ENCODE measurements around the gene DGKD.
A peak's percentile ranks its signal among the peaks of the same experiment; 100 is the strongest.

Gene DGKD

GRCh38 chr2:233353769-233354499, at the start of gene DGKD:
TSS of gene DGKD (plus strand) at chr2:233354494. CDS start at chr2:233354519, 25 bp downstream.
- Mint-ChIP-seq H3K27ac (peak within 1 kb of the TSS; percentile 90), H3K4me1 (peaks cover 82% of the 10 kb centered on the region), H3K36me3 (ENCODE audit: low read depth) (peaks cover 36% of the 10 kb centered on the region), H3K4me3 (peak within 1 kb of the TSS; percentile 87), H3K9me3 (no peaks in the 10 kb centered on the region), H3K27me3 (no peaks in the 10 kb centered on the region)
- DNase-seq (peak; percentile 80), ATAC-seq (peak; percentile 44)

GRCh38 chr2:233307565-233307964, 46.7 kb upstream of the DGKD start, which contains the start of gene SAG:
TSS of gene SAG (plus strand) at chr2:233307816. CDS start at chr2:233309190, 1,374 bp downstream.
- Mint-ChIP-seq H3K27me3 (no peaks in the 10 kb centered on the region), H3K9me3 (no peaks in the 10 kb centered on the region), H3K36me3 (ENCODE audit: low read depth) (no peaks in the 10 kb centered on the region), H3K27ac (no peak within 1 kb of the TSS), H3K4me3 (no peak within 1 kb of the TSS), H3K4me1 (peaks cover 3% of the 10 kb centered on the region)
- ATAC-seq (no peak), DNase-seq (no peak)

GRCh38 chr2:233311241-233311926, 42.9 kb upstream of the DGKD start:
- Mint-ChIP-seq H3K4me3 (no peak overlapping the region), H3K4me1 (peaks cover 6% of the 10 kb centered on the region), H3K27ac (peak overlapping the region; percentile 5), H3K36me3 (ENCODE audit: low read depth) (no peaks in the 10 kb centered on the region), H3K9me3 (no peaks in the 10 kb centered on the region), H3K27me3 (no peaks in the 10 kb centered on the region)
- ATAC-seq (no peak), DNase-seq (no peak)

- DNase-seq (no peak), ATAC-seq (no peak)
- H3K27ac Mint-ChIP-seq, result no peak overlapping the region
- no peaks in the 10 kb centered on the region for H3K36me3 Mint-ChIP-seq (ENCODE audit: low read depth)
- no peaks in the 10 kb centered on the region for H3K27me3 Mint-ChIP-seq
- peaks cover 6% of the 10 kb centered on the region for H3K4me1 Mint-ChIP-seq
- H3K9me3 Mint-ChIP-seq, result no peaks in the 10 kb centered on the region
- no peak overlapping the region for H3K4me3 Mint-ChIP-seq
Measured at GRCh38 chr2:233312874-233313273, 41.4 kb upstream of the DGKD start.

- ATAC-seq (no peak), DNase-seq (no peak)
- Mint-ChIP-seq H3K9me3 (no peaks in the 10 kb centered on the region), H3K4me3 (no peak overlapping the region), H3K36me3 (ENCODE audit: low read depth) (no peaks in the 10 kb centered on the region), H3K27me3 (no peaks in the 10 kb centered on the region), H3K4me1 (peaks cover 9% of the 10 kb centered on the region), H3K27ac (no peak overlapping the region)
Measured at GRCh38 chr2:233314180-233314925, 39.9 kb upstream of the DGKD start.

- H3K9me3 Mint-ChIP-seq, result no peaks in the 10 kb centered on the region
- DNase-seq (no peak), ATAC-seq (no peak)
- no peak overlapping the region for H3K4me3 Mint-ChIP-seq
- H3K4me1 Mint-ChIP-seq, result peaks cover 7% of the 10 kb centered on the region
- no peaks in the 10 kb centered on the region for H3K27me3 Mint-ChIP-seq
- H3K27ac Mint-ChIP-seq, result no peak overlapping the region
- no peaks in the 10 kb centered on the region for H3K36me3 Mint-ChIP-seq (ENCODE audit: low read depth)
Measured at GRCh38 chr2:233317196-233317943, 36.9 kb upstream of the DGKD start.

GRCh38 chr2:233319256-233319655, 35.0 kb upstream of the DGKD start:
- Mint-ChIP-seq H3K4me3 (no peak overlapping the region), H3K36me3 (ENCODE audit: low read depth) (no peaks in the 10 kb centered on the region), H3K9me3 (no peaks in the 10 kb centered on the region), H3K27ac (no peak overlapping the region), H3K27me3 (no peaks in the 10 kb centered on the region), H3K4me1 (peaks cover 9% of the 10 kb centered on the region)
- DNase-seq (no peak), ATAC-seq (no peak)

GRCh38 chr2:233320470-233320869, 33.8 kb upstream of the DGKD start:
- H3K4me1 Mint-ChIP-seq, result peaks cover 9% of the 10 kb centered on the region
- H3K27me3 Mint-ChIP-seq, result no peaks in the 10 kb centered on the region
- no peaks in the 10 kb centered on the region for H3K9me3 Mint-ChIP-seq
- DNase-seq, result no peak
- no peak overlapping the region for H3K27ac Mint-ChIP-seq
- H3K4me3 Mint-ChIP-seq, result no peak overlapping the region
- no peaks in the 10 kb centered on the region for H3K36me3 Mint-ChIP-seq (ENCODE audit: low read depth)
- ATAC-seq, result no peak

- ATAC-seq (no peak), DNase-seq (no peak)
- no peaks in the 10 kb centered on the region for H3K27me3 Mint-ChIP-seq
- H3K4me1 Mint-ChIP-seq, result peaks cover 10% of the 10 kb centered on the region
- no peaks in the 10 kb centered on the region for H3K36me3 Mint-ChIP-seq (ENCODE audit: low read depth)
- H3K4me3 Mint-ChIP-seq, result no peak overlapping the region
- no peaks in the 10 kb centered on the region for H3K9me3 Mint-ChIP-seq
- H3K27ac Mint-ChIP-seq, result no peak overlapping the region
Measured at GRCh38 chr2:233321166-233321565, 33.1 kb upstream of the DGKD start.

- Mint-ChIP-seq H3K4me1 (peaks cover 8% of the 10 kb centered on the region), H3K27me3 (no peaks in the 10 kb centered on the region), H3K36me3 (ENCODE audit: low read depth) (no peaks in the 10 kb centered on the region), H3K4me3 (no peak overlapping the region), H3K27ac (no peak overlapping the region), H3K9me3 (no peaks in the 10 kb centered on the region)
- ATAC-seq (no peak), DNase-seq (no peak)
Measured at GRCh38 chr2:233323851-233324250, 30.4 kb upstream of the DGKD start.

- Mint-ChIP-seq H3K27me3 (no peaks in the 10 kb centered on the region), H3K4me1 (peaks cover 10% of the 10 kb centered on the region), H3K9me3 (no peaks in the 10 kb centered on the region), H3K27ac (no peak overlapping the region), H3K36me3 (ENCODE audit: low read depth) (no peaks in the 10 kb centered on the region), H3K4me3 (no peak overlapping the region)
- DNase-seq (no peak), ATAC-seq (no peak)
Measured at GRCh38 chr2:233325256-233325655, 29.0 kb upstream of the DGKD start.

GRCh38 chr2:233325814-233326213, 28.5 kb upstream of the DGKD start:
- peaks cover 10% of the 10 kb centered on the region for H3K4me1 Mint-ChIP-seq
- ATAC-seq (no peak), DNase-seq (no peak)
- H3K36me3 Mint-ChIP-seq (ENCODE audit: low read depth), result no peaks in the 10 kb centered on the region
- no peaks in the 10 kb centered on the region for H3K9me3 Mint-ChIP-seq
- no peaks in the 10 kb centered on the region for H3K27me3 Mint-ChIP-seq
- H3K4me3 Mint-ChIP-seq, result no peak overlapping the region
- no peak overlapping the region for H3K27ac Mint-ChIP-seq

- Mint-ChIP-seq H3K27ac (no peak overlapping the region), H3K4me3 (no peak overlapping the region), H3K4me1 (peaks cover 17% of the 10 kb centered on the region), H3K9me3 (no peaks in the 10 kb centered on the region), H3K36me3 (ENCODE audit: low read depth) (no peaks in the 10 kb centered on the region), H3K27me3 (no peaks in the 10 kb centered on the region)
- no peak for DNase-seq
- ATAC-seq, result no peak
Measured at GRCh38 chr2:233326500-233326899, 27.8 kb upstream of the DGKD start.

- no peaks in the 10 kb centered on the region for H3K9me3 Mint-ChIP-seq
- H3K27me3 Mint-ChIP-seq, result no peaks in the 10 kb centered on the region
- no peak for DNase-seq
- ATAC-seq, result no peak
- peaks cover 26% of the 10 kb centered on the region for H3K4me1 Mint-ChIP-seq
- no peaks in the 10 kb centered on the region for H3K36me3 Mint-ChIP-seq (ENCODE audit: low read depth)
- H3K27ac Mint-ChIP-seq, result no peak overlapping the region
- H3K4me3 Mint-ChIP-seq, result no peak overlapping the region
Measured at GRCh38 chr2:233328922-233329321, 25.4 kb upstream of the DGKD start.
